Common myeloid progenitor, CD34-positive (primary cell): Measurements from ENCODE around the gene DRAXIN.

Experiments
- CTCF ChIA-PET: fragments of 350-600 bp; sonication (Branson Sonifier 250); formaldehyde crosslinking; loops from one replicate; lab custom pipeline; 2021; ENCODE audit warnings: antibody characterized with exemption; lab: Charles Lee
- POLR2A ChIA-PET: fragments of 350-600 bp; sonication (Branson Sonifier 250); formaldehyde crosslinking; loops from one replicate; lab custom pipeline; 2021; ENCODE audit warnings: antibody characterized with exemption; lab: Charles Lee
- DNase-seq, 3 donors: peaks; one replicate each; pipeline versions ENCODE4 v3.0.0 to v3.0.0-alpha.2; 2013
- H3K27ac ChIP-seq, 2 experiments: 1 replicate in 1 of 2; 2 replicates in 1 of 2; pipeline ENCODE4 v1.7.0; 2013; ENCODE audit warnings: inconsistent platforms in 2 of 2, low read length in 2 of 2, mild to moderate bottlenecking in 2 of 2, low read depth in 1 of 2, moderate library complexity in 1 of 2; ENCODE audit not compliant: severe bottlenecking in 2 of 2, insufficient read depth in 1 of 2, poor library complexity in 1 of 2
- H3K27me3 ChIP-seq, 5 experiments: replicated peaks in 2 of 5; 1 replicate in 3 of 5; 2 replicates in 2 of 5; pipeline versions ENCODE4 v1.6.1 to v1.7.0; 2013; ENCODE audit warnings: low read length in 4 of 5, mild to moderate bottlenecking in 2 of 5, moderate library complexity in 2 of 5, inconsistent platforms in 1 of 5; ENCODE audit not compliant: insufficient read depth in 5 of 5, control insufficient read depth in 4 of 5
- H3K36me3 ChIP-seq, 4 experiments: 1 replicate in 2 of 4; 2 replicates in 2 of 4; pipeline versions ENCODE4 v1.6.1 to v1.7.0; 2013; ENCODE audit warnings: low read length in 3 of 4, control low read depth in 1 of 4, mild to moderate bottlenecking in 1 of 4; ENCODE audit not compliant: control insufficient read depth in 4 of 4, insufficient read depth in 4 of 4
- H3K4me1 ChIP-seq, 4 experiments: 1 replicate in 3 of 4; 2 replicates in 1 of 4; pipeline versions ENCODE4 v1.6.1 to v1.7.1; 2013; ENCODE audit warnings: low read length in 3 of 4, mild to moderate bottlenecking in 3 of 4, control low read depth in 1 of 4, inconsistent platforms in 1 of 4, moderate library complexity in 1 of 4; ENCODE audit not compliant: control insufficient read depth in 4 of 4, insufficient read depth in 4 of 4; ENCODE audit errors: control extremely low read depth in 1 of 4
- H3K4me3 ChIP-seq, 7 experiments: 1 replicate in 4 of 7; 2 replicates in 3 of 7; pipeline versions ENCODE4 v1.5.1 to v1.7.0; 2013; ENCODE audit warnings: mild to moderate bottlenecking in 7 of 7, low read length in 6 of 7, moderate library complexity in 6 of 7, inconsistent platforms in 2 of 7, low read depth in 2 of 7, control low read depth in 1 of 7; ENCODE audit not compliant: insufficient read depth in 4 of 7, control insufficient read depth in 1 of 7; ENCODE audit errors: extremely low read depth in 1 of 7
- H3K9me3 ChIP-seq, 5 experiments: 1 replicate in 4 of 5; 2 replicates in 1 of 5; pipeline versions ENCODE4 v1.6.1 to v1.7.1; 2013; ENCODE audit warnings: low read length in 4 of 5, mild to moderate bottlenecking in 2 of 5, inconsistent platforms in 1 of 5, low read depth in 1 of 5, moderate library complexity in 1 of 5; ENCODE audit not compliant: control insufficient read depth in 4 of 5, insufficient read depth in 2 of 5; ENCODE audit errors: control extremely low read depth in 1 of 5
- WGBS: methylation state at CpG from one replicate; pipeline ENCODE4 v1.1.5; 2013; ENCODE audit not compliant: insufficient coverage; 5-methylcytosine and 5-hydroxymethylcytosine counted together

DRAXIN gene

GRCh38 chr1:11682799-11683198 is 8.7 kb upstream of the DRAXIN start:
- CTCF ChIA-PET: interaction anchor here (0.9 to 3.0 kb wide), 8 partner anchors 10 to 67 kb away, joined by 3 to 12 read pairs (median 6); partner anchors contain the start of gene FBXO6

GRCh38 chr1:11684070-11684469 is 7.4 kb upstream of the DRAXIN start:
- Histone ChIP-seq H3K4me3 (no peak overlapping the region), H3K9me3 (no peaks in the 10 kb centered on the region), H3K4me1 (peaks cover 3 to 22% (median 17%) of the 10 kb centered on the region in 4 experiments), H3K36me3 (no peaks in the 10 kb centered on the region), H3K27me3 (peaks cover 0 to 10% (median 7%) of the 10 kb centered on the region in 5 experiments), H3K27ac (no peak overlapping the region)
- ChIA-PET POLR2A (no interaction called here), CTCF (interaction anchor here (2.0 to 3.0 kb wide), 3 partner anchors 11 to 36 kb away, joined by 5 to 12 read pairs (median 9); no protein-coding TSS in a partner anchor)
- 50% methylated on average over 1 of the region's 7 CpGs for WGBS
- no peak for DNase-seq

More at GRCh38 chr1:11682799-11683198, 8.7 kb upstream of the DRAXIN start:
- POLR2A ChIA-PET: no interaction called here
- no CpG with 5 or more reads among the region's 1 CpG for WGBS
- no peak for DNase-seq
- Histone ChIP-seq H3K36me3 (no peaks in the 10 kb centered on the region), H3K27me3 (peaks cover 0 to 8% (median 0%) of the 10 kb centered on the region in 5 experiments), H3K4me1 (peaks cover 3 to 22% (median 17%) of the 10 kb centered on the region in 4 experiments), H3K4me3 (no peak overlapping the region), H3K27ac (no peak overlapping the region), H3K9me3 (no peaks in the 10 kb centered on the region)

GRCh38 chr1:11685210-11685752 is 6.2 kb upstream of the DRAXIN start:
- no peak overlapping the region for H3K27ac ChIP-seq
- POLR2A ChIA-PET: no interaction called here
- H3K36me3 ChIP-seq: no peaks in the 10 kb centered on the region
- DNase-seq: no peak
- H3K9me3 ChIP-seq: no peaks in the 10 kb centered on the region
- H3K4me1 ChIP-seq: peaks cover 3 to 18% (median 15%) of the 10 kb centered on the region in 4 experiments
- peaks cover 6 to 20% (median 14%) of the 10 kb centered on the region in 5 experiments for H3K27me3 ChIP-seq
- 96% methylated on average over 6 of the region's 7 CpGs for WGBS
- no peak overlapping the region for H3K4me3 ChIP-seq
- CTCF ChIA-PET: interaction anchor here (1.1 to 1.9 kb wide), 3 partner anchors 20 to 30 kb away, joined by 3 to 6 read pairs (median 3); no protein-coding TSS in a partner anchor

DNA sequence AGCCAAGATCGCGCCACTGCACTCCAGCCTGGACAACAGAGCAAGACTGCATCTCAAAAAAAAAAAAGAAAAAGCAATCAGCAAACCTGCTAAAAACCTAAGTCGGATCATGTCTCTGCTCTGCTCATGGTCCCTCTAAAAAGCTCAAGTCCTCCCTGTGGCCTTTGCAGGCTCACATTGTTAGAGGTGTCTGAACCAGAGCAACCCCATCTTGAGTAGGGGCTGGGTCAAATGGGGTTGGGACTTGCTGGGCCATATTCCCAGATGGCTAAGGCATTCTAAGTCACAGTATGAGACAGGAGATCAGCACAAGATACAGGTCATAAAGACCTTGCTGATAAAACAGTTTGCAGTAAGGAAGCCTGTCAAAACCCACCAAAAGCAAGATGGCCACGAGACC is 3.0 kb upstream of the DRAXIN start:
- H3K36me3 ChIP-seq: no peaks in the 10 kb centered on the region
- H3K4me1 ChIP-seq: peaks cover 0 to 31% (median 27%) of the 10 kb centered on the region in 4 experiments
- no peak overlapping the region for H3K4me3 ChIP-seq
- no peaks in the 10 kb centered on the region for H3K9me3 ChIP-seq
- ChIA-PET CTCF (interaction anchor here (0.7 kb wide), 1 partner anchor 121 kb away, joined by 3 read pairs; no protein-coding TSS in a partner anchor), POLR2A (no interaction called here)
- WGBS: 100% methylated on average over 2 of the region's 4 CpGs
- H3K27me3 ChIP-seq: peaks cover 6 to 50% (median 30%) of the 10 kb centered on the region in 5 experiments
- no peak for DNase-seq
- no peak overlapping the region for H3K27ac ChIP-seq

- 3% methylated on average over 53 of the region's 64 CpGs for WGBS
- H3K36me3 ChIP-seq: no peaks in the 10 kb centered on the region
- no peaks in the 10 kb centered on the region for H3K9me3 ChIP-seq
- H3K4me3 ChIP-seq: peak overlapping the region in 5 of 7 experiments; percentile 32 to 58 (median 57)
- peaks cover 0 to 34% (median 31%) of the 10 kb centered on the region in 4 experiments for H3K4me1 ChIP-seq
- ChIA-PET POLR2A (interaction anchor here (0.5 kb wide), 1 partner anchor 47 kb away, joined by 3 read pairs; no protein-coding TSS in a partner anchor), CTCF (interaction anchor here (0.7 to 2.2 kb wide), 5 partner anchors 9 to 448 kb away, joined by 3 to 6 read pairs (median 5); partner anchors contain the start of gene FBXO6)
- DNase-seq: peak in 2 of 3 donors; percentile 23 to 40
- peaks cover 6 to 67% (median 39%) of the 10 kb centered on the region in 5 experiments for H3K27me3 ChIP-seq
- H3K27ac ChIP-seq: no peak overlapping the region
These were observed 861 bp upstream of the DRAXIN start for GRCh38 chr1:11690397-11691301.

DNA sequence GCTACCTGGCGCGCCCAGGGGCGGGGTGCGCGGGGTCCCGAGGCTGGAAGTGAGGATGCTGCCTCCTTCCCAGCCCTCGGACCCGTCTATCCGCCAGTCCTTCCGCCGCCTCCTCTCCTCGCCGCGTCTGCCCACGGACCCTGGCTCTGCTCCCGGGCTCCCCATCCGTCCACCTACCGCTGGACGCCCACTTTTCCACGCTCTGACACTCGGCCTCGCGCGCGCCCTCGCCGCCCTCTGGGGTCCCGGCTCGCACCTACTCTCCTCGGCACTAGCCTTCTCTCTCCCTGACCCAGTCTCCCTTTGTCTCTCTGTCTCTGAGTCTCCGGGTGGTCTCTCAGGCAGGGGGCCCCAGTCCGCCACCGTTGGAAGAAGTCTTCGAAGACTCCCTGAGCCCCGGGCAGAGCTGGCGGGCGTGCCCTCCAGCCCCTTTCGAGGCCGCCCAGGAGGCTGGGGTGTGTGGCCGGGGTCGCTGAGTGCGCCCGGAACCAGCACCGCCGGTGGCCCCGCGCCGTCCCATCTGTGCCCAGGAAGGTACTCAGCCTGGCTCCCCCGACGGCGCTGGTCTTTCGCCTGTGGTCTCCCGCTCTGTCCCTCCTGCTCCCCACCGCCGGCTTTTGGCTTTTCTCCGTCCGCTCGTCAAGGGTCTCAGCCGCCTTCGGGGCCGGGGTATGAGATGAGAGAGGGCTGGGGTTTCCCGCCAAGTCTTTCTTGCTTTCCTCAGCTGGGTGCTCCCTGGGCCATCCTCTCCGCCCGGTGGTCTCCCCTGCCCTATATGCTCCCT is 610 bp downstream of the DRAXIN start:
- DNase-seq: no peak
- Histone ChIP-seq H3K36me3 (no peaks in the 10 kb centered on the region), H3K4me3 (no peak overlapping the region), H3K27ac (no peak overlapping the region), H3K27me3 (peaks cover 6 to 67% (median 35%) of the 10 kb centered on the region in 5 experiments), H3K9me3 (no peaks in the 10 kb centered on the region), H3K4me1 (peaks cover 0 to 34% (median 31%) of the 10 kb centered on the region in 4 experiments)
- POLR2A ChIA-PET: interaction anchor here (1.6 kb wide), 1 partner anchor 28 kb away, joined by 7 read pairs; the partner anchor contains the start of gene FBXO6
- 8% methylated on average over 59 of the region's 64 CpGs for WGBS
- CTCF ChIA-PET: interaction anchor here (2.2 kb wide), 1 partner anchor 28 kb away, joined by 5 read pairs; the partner anchor contains the start of gene FBXO6
